NCI-H2107 (cell line): ENCODE measurements around the gene KIF3A.

ENCODE experiments used
- DNase-seq: peaks from one replicate; lab custom pipeline; 2025; lab: John Stamatoyannopoulos, UW

Gene KIF3A

DNA sequence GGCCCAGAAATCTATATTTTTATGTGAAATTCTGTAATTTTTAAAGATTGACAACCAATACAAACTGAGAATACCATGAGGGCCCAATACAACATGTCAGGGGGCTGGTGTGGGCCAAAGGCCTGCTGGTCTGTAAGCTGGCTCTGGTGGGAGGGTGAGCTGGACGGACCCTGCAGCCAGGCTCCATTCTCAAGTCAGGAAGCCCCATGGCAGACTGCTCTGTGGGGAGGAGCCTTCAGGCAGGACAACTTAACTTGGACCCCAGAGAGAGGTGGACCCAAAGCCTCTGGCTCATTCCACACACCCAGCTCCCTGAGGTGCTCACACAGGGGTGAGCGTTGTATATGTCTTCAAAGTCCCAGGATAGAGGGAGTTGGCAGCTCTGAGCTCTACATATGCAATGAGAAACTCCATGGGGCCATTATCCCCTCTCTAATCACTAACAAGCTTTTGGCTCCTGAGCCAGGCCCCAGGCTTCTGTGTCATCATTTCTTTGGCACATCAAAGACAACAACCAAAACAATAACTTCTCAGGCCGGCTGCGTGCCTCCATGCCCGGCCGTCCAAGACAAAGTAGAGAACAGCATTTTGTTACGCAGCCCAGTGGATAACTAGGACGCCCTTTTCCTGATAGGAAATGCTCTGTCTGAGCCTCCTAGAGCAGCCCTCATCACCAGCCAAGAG is 33.3 kb upstream of the KIF3A start:
- DNase-seq = no peak

GRCh38 chr5:132768485-132768868 is 31.1 kb upstream of the KIF3A start:
- DNase-seq = no peak

DNA sequence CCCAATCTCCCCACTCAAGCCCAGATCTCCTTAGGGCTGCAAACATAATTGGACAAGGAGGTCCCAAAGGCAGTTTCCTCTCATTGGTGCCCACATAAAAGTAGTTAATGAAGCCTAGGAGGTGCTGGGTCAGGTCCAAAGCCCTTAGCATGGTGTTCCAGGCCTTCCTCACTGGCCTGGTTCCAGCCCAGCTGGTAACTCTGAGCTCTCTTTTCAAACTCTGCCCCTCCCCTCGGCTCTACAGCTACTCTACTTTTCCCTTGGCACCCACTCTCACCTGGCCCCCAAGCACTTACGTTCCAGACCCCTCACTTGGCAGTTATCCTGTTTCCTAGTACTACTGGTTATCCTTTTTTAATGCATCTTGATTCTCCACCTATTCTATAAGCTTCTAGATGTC is 29.8 kb upstream of the KIF3A start:
- DNase-seq = no peak

DNA sequence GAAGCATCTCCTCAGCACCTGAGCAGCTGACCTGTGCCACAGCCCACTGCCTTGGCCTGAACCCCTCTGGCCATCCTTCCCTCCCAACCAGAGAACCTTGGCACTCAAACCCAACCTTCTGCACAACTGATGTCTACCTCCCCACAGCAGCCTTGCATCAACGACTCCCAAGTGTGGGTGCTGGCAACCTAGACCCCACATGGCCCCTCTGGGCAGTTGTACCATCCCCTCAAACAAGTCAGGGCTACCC is 29.4 kb upstream of the KIF3A start:
- no peak for DNase-seq

DNA sequence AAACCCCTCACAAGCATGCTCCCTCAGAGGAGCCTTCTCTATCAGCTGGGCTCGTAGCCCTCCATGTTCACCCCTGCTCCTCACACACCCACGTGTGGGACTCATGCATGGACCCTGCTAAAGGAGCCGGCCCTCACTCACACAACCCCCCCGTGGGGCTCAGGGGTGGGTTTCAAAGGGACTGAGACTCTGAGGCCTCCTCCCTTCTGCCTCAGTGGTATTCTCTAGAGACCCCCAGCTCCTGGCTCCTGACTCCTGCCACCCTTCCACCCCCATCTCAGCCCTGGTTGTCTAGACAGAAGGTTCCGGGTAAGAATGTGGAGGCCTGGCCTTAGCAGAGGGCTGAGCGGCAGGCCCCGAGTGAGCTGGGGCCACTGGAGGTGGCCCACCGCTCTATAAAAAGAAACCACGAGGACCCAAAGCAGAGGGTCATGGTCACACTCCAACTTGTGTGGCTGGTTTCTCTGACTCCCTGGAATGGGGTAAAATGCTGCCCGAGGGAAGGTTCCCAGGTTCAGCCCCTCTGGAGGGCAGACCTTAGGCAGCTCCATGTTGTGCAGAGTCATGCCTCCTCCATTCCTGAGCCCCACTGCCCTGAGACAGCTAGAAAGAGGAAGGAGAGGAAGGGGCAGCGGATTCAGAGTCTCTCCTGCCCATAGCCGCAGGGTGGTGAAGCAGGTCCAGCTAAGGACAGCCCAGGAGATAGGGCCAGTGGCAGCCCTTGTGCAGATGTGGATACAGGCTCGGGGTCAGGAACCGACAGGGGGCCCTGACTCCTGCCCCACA is 28.9 kb upstream of the KIF3A start:
- no peak for DNase-seq

DNA sequence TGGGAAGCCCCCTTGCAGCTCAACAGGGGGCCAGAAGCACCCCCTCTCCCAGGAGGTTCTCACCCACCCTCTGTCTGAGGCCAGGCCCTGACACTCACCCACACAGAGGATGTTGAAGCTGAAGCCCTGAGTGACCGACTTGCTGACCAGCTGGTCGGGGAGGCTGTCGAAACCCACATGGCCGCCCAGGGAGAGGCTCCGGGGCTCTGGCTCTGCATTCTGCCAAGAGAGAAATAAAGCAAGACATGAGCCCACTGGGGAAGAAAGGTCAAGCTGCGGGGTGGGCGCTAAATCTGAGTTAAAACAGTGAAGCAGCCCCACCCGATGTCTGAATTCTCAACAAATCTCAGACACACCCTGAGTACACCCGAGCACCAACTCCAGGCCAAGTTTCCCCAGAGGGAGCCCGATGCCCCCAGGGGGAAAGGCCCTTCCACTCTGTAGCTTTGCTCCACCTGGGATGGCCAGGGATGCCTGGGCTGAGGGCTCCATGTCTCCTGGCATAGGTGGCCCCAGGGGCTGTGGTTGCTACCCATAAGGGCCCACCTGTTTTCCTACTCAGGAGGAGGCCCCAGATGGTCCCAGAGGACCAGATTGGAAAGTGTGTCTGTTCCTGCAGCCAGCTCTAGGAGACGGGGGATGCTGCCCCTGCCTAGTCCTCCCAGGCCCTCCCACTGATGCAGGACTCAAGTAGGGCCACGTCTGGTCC is 28.1 kb upstream of the KIF3A start:
- DNase-seq = no peak

- DNase-seq = no peak
These were observed 27.4 kb upstream of the KIF3A start for GRCh38 chr5:132764671-132765238.

GRCh38 chr5:132764051-132764450 is 26.7 kb upstream of the KIF3A start:
- DNase-seq = no peak

GRCh38 chr5:132763181-132764036 is 26.1 kb upstream of the KIF3A start:
- no peak for DNase-seq

DNA sequence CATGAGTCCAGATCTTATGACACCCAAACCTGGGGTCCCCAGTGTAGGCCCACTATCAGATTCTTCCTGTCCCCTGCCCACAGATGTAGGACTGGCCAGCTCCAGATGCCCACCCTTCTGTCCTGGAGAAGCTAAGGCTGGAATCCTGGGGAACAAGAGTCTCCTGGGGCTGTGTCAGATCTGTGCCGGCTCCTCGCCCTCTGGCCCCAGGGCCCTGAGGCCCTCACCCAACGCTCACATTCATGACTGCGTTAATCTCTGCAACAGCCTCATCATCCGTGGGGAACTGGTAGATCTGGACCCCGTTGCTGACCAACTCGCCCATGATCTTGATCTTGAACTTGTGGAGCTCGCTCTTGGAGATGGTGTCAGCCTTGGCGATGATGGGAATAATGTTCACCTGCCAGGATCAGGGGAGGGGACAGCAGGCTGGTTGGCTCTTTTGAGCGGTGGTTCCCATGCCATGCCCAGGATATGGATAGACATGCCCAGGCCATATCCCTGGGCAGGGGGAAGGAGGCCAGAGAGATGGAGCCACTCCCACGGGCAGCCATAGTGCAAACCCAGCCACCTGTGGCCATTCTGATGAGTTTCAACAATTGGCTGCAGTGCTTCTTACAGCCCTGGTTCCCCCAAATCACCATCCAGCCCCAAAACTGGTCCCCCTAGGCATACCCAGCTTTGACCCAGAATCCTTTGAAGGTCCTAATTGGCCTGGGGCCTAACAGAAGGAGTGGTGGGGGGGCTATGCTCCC is 25.1 kb upstream of the KIF3A start:
- no peak for DNase-seq

DNA sequence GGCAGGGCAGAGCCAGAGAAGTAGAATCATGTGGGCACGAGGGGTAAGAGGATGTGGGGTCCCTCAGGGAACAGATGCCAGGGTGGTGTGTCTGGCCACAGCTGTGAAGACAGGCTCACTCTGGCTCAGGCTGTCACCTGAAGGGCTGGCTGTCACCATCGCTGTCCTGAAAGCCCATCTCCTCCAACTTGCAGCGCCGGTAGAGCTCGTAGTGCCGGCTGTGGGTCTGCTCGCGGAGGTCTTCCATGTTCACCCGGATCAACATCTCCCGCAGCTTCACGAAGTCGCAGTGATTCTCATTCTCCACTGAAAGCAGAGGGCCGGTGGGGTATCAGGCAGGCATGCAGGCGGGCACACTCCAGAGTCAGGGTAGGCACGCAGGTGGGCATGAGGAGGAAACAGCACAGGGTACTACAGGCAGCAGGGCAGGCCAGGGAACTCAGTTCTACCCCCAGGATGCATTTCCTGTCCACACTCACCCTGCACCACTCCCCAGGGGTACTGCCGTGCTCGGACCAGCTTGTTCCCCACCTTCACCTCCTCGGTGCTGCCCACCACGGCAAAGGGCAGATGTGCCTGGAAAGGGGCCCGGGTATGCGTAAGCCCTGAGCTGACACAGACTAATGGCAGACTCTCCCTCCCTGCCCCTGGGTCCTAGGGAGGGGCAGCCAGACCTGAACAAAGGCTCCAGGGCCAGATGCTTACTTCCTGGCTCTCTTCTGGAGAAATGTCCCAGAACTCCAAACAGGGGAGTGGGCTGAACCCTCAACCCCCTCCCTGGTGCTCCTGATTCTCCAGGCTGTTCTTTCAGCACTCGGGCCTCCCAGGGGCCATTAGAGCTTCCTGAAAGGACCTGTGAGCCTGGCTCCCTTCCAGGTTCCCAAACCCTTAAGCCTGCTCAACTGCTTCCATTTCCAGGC is 24.2 kb upstream of the KIF3A start:
- DNase-seq = no peak

GRCh38 chr5:132760601-132761317 is 23.4 kb upstream of the KIF3A start:
- DNase-seq = no peak

DNA sequence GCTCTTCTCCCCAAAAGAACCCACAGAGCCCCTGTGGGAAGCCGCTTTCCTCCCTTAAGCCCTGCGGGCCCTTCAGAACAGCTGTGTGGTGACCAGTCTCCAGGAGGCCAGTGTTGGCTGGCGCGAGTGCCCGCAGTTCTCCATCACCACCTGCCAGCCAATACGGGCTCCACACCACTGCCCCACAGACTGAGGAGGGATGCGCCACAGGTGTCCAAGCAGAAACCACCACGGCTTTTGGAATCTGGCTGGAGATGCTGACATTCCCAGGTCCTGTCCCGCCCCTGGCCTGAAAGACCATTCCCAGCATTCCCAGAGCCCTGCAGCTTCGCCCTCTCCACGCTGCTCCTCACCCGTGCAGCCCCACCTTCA is 22.7 kb upstream of the KIF3A start:
- DNase-seq = no peak

DNA sequence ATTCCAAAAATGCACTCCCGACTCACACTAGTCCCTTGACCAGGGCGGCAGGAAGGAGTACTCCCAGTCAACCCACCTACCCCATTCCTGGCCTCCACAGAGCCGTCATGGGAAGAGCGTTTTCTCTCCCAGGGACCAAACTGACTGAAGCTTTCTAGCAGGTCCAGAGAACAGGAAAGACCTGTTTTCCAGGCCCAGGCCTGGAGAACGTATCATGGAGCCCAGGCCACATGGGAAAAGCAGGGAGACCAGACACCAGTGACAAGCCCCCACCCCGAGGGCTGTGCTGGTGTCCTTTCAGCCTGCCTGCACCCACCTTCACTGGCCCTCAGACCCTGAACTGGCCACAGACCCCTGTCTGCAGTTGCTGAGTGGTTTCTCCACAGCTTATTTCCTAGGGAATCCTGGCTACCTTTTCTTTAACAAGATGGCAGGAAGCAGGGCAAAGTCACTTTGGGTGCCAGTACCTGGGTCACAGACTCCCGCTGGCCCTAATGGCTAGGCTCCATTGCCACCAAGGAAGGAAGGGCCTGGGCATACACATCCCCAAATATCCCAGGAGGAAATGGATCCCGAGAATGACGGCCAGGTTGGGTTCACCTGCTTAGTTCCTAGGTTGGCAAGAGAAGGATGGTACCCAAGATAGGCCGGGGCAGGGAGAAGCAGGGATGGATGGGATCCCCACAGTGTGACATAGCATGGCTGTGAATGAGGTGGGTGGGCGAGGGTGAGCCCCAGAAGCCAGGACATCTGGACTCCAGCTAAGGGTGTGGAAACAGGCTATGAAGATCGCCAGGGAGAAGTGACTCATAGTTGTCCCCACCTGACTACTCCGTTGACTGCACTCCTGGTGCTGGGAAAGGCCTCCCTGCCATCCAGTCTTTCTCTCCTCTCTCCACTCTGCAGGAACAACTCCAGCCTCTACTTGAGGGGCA is 22.0 kb upstream of the KIF3A start:
- no peak for DNase-seq

GRCh38 chr5:132758451-132758850 is 21.1 kb upstream of the KIF3A start:
- no peak for DNase-seq

DNA sequence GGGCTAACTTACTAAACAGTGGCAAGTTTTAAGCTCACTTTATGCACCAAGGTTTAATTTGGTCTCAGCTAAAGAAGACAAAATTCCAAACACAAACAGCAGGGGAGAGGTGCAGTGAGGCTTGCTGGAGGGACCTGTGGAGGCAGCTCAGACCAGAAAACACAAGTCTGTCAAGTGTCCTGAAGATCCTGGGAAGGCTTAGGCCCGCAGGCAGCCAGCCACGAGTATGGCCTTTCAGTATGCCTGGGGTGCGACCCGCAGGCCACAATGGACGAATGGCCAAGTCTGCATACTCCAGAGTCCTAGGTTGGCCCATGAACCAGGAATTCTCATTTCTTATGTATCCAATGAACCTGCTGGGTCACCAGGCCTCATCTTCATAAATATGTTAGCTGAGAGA is 19.2 kb upstream of the KIF3A start:
- no peak for DNase-seq

GRCh38 chr5:132754947-132755346 is 17.6 kb upstream of the KIF3A start:
- DNase-seq = no peak

DNA sequence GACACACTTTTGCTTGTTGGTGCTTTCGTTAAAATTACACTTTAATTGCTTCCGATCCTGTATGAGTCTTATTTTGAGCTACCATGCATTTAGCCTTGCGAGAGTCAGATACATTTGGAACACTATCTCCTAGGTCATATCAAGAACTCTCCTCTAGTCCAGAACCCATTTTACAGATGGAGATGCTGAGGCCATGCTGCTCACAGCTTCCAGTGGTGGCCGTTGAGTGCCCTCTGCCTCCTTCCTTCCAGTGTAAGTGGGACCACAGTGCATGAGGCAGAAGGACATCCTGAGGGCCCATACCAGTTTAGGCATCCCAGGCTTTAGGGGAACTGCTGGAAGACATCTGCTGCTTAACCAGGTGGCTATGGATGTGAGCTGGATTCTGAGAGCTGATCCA is 16.8 kb upstream of the KIF3A start:
- DNase-seq = no peak
